Lower lobe of right lung (tissue), 2 donors: ENCODE results near the gene WASF3. TPM values are rescaled to one million over a fixed set of nuclear protein-coding genes. Genes with fewer than 3 reads are reported as not detected.

Experiments used
- ATAC-seq, 2 donors: fragments of 200-7000 bp; cut with Tn5 transposase; one replicate each; pipeline ENCODE4 v1.9.1; 2020 to 2022; ENCODE audit warnings: mild to moderate bottlenecking in 2 of 2, moderate library complexity in 2 of 2
- DNase-seq: peaks from one replicate; pipeline ENCODE4 v3.0.0-alpha.2; 2020
- H3K27ac ChIP-seq: fragments of 200-600 bp; one replicate; pipeline ENCODE4 v1.8.0; 2022
- H3K27me3 ChIP-seq: fragments of 200-600 bp; one replicate; pipeline ENCODE4 v1.8.0; 2022; ENCODE audit warnings: low read depth
- H3K36me3 ChIP-seq: fragments of 200-600 bp; one replicate; pipeline ENCODE4 v1.8.0; 2022; ENCODE audit warnings: mild to moderate bottlenecking
- H3K4me1 ChIP-seq: fragments of 200-600 bp; one replicate; pipeline ENCODE4 v1.8.0; 2022
- H3K4me3 ChIP-seq: fragments of 200-600 bp; one replicate; pipeline ENCODE4 v1.8.0; 2022; ENCODE audit warnings: mild to moderate bottlenecking
- H3K9me3 ChIP-seq: fragments of 200-600 bp; one replicate; pipeline ENCODE4 v1.8.0; 2022
- CTCF ChIP-seq: fragments of 200-600 bp; IDR thresholded peaks from one replicate; pipeline ENCODE4 v1.8.0; 2022; ENCODE audit warnings: antibody characterized with exemption, mild to moderate bottlenecking
- intact Hi-C: fragments of 100-400 bp; cut with DNase I; formaldehyde crosslinking; loops from one replicate; pipeline ENCODE4 v1.11.0; 2022
- total RNA-seq: library from RNA; stranded (reverse); fragmentation: NEBNext Ultra II Directional; extraction: Animal tissue kit (Norgen Biotek cat#: 25700); gene quantifications from one replicate; pipeline ENCODE4 v1.2.1, GENCODE V29; 2021
- donor health status: DM: no; HTN: yes; CAD: no; lungs with severe emphysema.

Gene WASF3
- total RNA-seq, 1 donor from 2014 or later: 15.4 TPM

GRCh38 chr13:26557051-26557392 is 461 bp upstream of the WASF3 start:
- ATAC-seq: peak; percentile 45 to 50
- Histone ChIP-seq H3K4me3 (peak overlapping the region; percentile 63), H3K27ac (no peak overlapping the region)

GRCh38 chr13:26558074-26558805 is 757 bp downstream of the WASF3 start:
- no peak for TF ChIP-seq CTCF
- H3K27ac ChIP-seq: peak overlapping the region; percentile 72
- DNase-seq (peak; percentile 46), ATAC-seq (peak in 1 of 2 donors; percentile 1)
- intact Hi-C loops: no loop called here
- peaks cover 10% of the 10 kb centered on the region for H3K4me1 ChIP-seq
- H3K9me3 ChIP-seq: no peaks in the 10 kb centered on the region
- no peaks in the 10 kb centered on the region for H3K36me3 ChIP-seq
- H3K27me3 ChIP-seq: peaks cover 3% of the 10 kb centered on the region
- peak overlapping the region; percentile 63 for H3K4me3 ChIP-seq

More at GRCh38 chr13:26557051-26557392, 461 bp upstream of the WASF3 start:
- Histone ChIP-seq H3K36me3 (no peaks in the 10 kb centered on the region), H3K4me1 (peaks cover 8% of the 10 kb centered on the region), H3K9me3 (no peaks in the 10 kb centered on the region), H3K27me3 (peaks cover 3% of the 10 kb centered on the region)
- intact Hi-C loops: no loop called here
- TF ChIP-seq CTCF: no peak
- DNase-seq: no peak

GRCh38 chr13:26558987-26559386 is 1.5 kb downstream of the WASF3 start:
- Histone ChIP-seq H3K4me1 (peaks cover 11% of the 10 kb centered on the region), H3K4me3 (peak overlapping the region; percentile 63), H3K36me3 (no peaks in the 10 kb centered on the region), H3K27me3 (peaks cover 3% of the 10 kb centered on the region), H3K27ac (no peak overlapping the region), H3K9me3 (no peaks in the 10 kb centered on the region)
- intact Hi-C loops: no loop called here
- ATAC-seq (no peak), DNase-seq (no peak)
- no peak for TF ChIP-seq CTCF

- peaks cover 3% of the 10 kb centered on the region for H3K27me3 ChIP-seq
- DNase-seq (no peak), ATAC-seq (no peak)
- no peaks in the 10 kb centered on the region for H3K9me3 ChIP-seq
- no peak for TF ChIP-seq CTCF
- H3K27ac ChIP-seq: no peak overlapping the region
- no peaks in the 10 kb centered on the region for H3K36me3 ChIP-seq
- intact Hi-C loops: no loop called here
- no peak overlapping the region for H3K4me3 ChIP-seq
- H3K4me1 ChIP-seq: peaks cover 14% of the 10 kb centered on the region
These were observed 3.0 kb downstream of the WASF3 start for GRCh38 chr13:26560456-26560855.

- Histone ChIP-seq H3K9me3 (no peaks in the 10 kb centered on the region), H3K4me1 (peaks cover 14% of the 10 kb centered on the region), H3K36me3 (no peaks in the 10 kb centered on the region), H3K27me3 (peaks cover 3% of the 10 kb centered on the region), H3K4me3 (no peak overlapping the region), H3K27ac (peak overlapping the region; percentile 54)
- TF ChIP-seq CTCF: no peak
- DNase-seq: no peak
- intact Hi-C loops: no loop called here
- no peak for ATAC-seq
These were observed 3.6 kb downstream of the WASF3 start for GRCh38 chr13:26561067-26561466.
